Kasumi-1 (cell line): ENCODE results near the gene RNF224.
A peak's percentile ranks its signal among the peaks of the same experiment; 100 is the strongest.

Source experiments
- DNase-seq, 2 experiments: peaks; one replicate each; lab custom pipeline; 2025; lab: John Stamatoyannopoulos, UW

RNF224 gene

DNA sequence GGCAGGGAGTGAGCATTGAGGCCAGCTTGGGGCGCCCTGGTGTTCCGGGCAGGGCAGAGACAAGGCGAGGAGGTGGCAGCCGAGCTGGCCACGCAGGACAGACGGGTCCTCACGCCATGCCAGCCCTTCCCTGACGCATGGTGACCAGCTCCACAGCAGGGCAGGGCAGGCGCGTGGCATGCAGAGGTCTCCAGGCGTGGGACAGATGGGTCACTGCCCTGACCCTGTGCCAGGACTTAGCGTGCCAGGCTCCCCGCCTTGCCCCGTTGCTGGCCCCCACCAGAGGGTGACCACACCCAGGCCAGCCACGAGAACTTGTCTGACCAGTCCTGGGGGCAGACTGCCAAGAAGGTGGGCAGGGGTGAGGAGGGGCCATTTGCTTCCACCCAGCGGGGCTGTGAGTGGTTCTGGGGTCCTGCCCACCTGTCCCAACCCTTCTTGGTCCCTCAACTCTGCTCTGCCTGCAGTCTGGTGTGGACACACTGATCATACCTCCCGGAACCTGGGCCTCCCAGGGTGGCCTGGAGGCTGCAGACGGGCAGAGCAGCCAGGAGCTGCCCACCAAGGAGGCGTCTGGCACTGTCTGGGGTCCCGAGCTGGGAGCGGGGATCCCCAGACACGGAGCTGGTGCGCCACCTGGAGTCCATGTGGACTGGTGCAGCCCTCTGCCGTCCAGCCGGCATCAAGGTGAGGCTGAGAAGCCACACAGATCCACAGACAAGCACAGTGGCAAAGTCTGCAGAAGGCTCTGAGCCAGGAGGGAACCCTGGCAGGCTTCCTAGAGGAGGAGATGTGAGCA, at the start of gene RNF224:
TSS of gene RNF224 (plus strand) at position 449 of the 799 bp plus-strand sequence. CDS start 834 bp downstream, outside the sequence.
- peak; percentile 67 to 68 for DNase-seq

DNA sequence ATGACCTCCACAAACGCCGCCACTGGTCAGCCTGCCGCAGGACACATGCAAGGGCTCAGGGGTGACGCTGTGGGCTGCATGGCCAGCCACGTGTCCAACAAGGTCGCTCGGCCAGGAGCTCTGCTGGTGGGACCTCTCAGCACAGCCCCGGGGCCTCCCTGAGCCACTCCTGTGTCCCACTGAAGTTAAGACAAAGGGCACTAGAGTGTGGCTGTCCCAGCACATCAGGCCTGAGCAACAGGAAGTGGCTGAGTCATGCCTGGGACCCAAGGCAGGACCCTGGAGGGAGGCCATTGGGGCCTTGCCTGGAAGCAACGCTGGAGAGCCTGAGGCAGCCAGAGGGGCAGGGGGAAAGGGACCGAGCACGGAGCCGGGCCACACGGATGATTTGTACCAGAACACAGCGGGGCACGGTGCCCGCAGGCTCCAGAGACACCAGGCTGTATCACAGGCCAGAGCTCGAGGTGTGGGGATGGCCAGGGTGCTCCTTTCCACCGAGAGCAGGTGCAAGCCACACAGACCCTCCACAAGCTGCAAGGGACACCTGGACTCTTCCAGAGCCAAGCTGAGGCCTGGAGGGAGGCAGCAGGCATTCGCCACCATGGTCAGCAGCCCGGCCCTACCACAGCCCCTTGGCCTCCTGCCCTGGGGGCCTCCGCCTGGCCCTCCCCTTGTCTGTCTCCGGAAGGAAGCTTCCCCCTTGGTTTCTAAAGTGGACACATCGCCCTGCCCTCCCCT, 48.9 kb upstream of the RNF224 start:
- DNase-seq = no peak

DNA sequence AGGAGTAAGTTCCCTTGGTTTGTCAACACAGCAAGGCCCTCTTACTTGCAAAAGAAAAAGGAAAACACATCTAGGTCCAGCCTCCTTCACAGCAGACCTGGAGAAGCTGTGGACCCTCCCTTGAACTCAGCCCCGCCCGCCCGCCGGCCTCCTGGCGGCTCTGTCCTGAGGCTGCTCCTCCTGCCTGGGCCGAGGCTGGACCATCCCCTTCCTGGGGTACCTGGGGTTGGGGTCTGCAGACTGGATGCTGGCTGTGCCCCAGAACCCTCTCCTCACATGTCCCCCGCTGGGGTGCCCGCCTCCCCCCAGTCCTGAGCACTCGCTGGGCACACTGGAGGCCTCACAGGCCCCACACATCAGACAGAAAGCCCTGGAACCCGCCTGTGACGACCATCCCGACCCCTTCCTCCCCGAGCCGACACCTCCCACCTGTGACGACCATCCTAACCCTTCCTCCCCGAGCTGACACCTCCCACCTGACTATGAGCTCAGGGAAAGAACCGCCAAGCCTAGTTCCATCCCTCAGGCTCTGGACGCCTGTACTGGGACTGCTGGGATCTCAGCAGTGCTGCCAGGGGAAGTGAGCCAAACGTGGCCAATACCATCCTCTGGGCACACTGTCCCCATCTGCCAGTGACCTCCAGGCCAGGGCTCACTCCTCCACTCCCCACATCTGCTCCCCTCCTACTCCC, 48.2 kb upstream of the RNF224 start:
- DNase-seq = no peak

DNA sequence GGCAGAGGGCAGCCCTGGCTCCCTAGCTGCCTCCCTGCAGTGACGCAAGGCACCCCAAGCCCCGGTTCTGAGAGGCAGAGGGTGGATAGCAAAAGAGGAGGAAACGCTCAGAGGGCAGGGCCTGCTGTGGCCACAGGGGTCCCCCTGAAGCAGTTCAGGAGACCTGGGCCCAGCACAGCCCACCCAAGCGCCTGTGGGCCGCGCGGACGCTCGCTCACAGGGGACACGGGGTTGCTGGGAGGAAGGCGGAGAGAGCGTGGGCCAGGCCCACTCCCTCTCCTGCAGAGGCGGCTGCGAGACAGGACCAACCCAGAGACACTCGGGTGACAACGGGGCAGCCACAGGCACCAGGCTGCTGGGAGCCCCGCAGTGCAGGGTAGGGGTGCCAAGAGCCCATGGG, 47.5 kb upstream of the RNF224 start:
- DNase-seq = no peak

DNA sequence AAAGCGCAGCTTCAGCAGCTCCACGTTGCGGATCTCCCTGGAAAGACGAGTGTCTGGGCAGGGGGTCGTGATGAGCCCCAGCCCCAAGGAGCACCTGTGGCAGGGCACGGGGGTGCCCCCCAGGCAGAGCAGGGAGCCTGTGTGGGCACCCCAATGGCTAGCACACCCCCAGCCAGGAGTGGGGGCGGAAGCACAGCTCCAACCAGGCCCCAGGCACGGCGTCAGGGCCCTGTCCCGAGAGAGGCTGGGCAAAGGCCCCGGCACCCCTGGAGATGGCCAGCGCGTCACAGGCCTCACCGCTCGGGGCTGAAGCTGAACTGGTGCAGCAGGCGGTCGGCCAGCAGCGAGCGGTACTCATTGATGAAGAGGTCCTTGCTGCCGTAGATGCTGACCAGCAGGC, 46.8 kb upstream of the RNF224 start:
- DNase-seq = no peak

DNA sequence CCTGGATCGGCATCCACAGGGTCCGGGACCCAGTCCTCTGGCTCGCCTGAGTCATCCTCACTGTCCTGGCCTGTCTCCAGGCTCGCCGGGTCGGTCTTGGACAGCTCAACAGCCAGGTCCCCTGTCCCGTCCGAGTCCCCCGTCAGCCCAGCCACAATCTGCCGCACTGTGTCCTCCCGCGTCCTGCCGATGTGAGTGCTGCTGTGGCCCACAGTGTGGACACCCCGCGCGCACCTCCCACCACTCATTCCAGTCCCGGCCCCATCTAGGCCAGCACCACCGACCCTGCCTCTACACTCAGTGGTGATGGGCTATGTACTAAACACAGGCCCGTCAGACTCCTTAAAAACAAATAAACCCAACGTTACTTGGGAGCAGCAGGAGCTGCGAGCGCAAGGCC, 45.6 kb upstream of the RNF224 start:
- no peak for DNase-seq

DNA sequence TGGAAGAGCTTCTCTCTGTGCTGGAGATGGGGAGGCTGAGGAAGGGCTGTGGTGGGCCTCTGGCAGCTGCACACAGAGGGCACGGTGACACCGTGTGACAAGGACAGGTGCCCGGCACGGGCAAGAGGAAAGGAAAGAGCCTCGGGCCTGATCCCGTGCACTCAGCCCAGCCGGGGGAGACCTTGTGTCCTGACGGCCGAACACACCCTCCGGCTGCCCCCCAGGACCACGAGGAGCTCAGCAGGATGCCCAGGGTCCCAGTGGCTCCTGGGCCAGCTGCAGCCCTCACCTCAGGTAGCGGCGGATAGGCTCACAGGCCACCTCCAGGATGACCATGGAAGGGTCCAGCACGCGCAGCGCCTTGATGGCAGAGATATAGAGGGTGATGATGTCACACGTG, 44.5 kb upstream of the RNF224 start:
- no peak for DNase-seq

DNA sequence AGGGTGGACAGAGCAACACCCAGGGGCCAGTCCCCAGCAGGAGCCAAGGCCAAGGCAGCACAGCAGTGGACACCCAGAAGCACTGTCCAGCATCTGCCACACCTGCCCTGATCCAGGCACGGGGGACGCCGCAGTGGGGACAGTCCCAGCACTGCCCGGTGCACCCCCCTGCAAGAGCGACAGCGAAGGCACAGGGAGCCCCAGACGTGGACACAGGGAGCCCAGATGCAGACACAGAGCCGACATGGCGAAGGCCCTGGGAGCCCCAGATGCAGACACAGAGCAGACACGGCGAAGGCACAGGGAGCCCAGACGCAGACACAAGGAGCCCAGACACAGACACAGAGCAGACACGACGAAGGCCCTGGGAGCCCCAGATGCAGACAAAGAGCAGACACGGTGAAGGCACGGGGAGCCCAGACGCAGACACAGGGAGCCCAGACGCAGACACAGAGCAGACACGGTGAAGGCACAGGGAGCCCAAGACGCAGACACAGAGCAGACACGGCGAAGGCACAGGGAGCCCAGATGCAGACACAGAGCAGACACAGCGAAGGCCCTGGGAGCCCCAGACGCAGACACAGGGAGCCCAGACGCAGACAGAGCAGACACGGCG, 43.2 kb upstream of the RNF224 start:
- no peak for DNase-seq

DNA sequence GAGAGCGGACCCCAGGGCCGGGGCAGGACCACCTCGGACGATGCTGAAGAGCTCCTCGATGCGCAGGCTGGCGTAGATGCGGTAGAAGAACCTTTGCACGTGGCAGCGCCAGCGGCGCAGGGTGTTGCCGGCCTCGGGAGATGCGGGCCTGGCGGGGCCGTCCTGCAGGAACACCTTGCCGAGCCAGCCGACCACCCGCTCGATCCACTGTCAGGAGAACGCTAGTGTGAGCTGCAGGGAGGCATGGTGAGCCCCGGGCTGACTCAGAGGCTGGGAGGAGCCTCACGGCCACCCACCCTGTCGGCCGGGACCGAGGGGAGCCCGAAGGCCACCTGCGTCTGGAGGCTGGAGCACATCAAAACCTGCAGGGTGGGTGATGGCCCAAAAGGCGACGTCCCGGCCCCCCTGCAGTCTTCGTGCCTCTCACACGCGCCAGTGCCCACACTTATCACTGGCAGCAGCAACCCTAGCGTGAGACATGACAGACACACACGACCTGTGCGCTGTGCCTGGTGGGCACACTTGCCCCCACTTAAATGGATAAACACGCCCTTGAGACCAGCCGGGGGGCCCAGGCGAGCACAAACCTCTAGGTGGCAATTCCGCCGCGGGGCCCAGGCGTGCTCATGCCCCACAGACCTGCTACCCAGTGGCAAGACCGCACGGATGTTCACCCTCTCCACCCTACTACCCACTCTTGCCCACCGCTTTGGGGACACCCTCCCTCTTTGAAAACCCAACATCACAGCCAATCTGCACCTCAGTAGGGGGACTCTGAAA, 42.2 kb upstream of the RNF224 start:
- DNase-seq = no peak

DNA sequence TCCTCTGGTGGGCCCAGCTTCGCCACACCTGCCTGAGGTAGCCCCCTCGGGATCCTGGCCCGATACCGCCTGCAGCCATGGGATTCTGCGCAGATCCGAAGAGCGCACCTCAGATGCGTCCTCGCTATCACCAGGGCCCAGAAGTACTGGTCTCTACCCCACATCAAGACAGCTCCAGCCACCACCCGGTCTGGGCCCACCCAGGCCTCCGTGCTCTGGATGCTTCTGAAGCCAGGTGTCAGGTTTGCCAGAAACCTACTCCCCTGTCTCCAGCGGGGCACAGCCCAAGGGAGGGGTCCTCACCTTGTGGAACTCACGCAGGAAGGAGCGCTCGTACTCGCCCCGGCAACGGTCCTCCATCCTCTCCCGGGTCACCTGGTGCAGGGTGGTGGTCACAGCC, 41.4 kb upstream of the RNF224 start:
- DNase-seq = no peak

DNA sequence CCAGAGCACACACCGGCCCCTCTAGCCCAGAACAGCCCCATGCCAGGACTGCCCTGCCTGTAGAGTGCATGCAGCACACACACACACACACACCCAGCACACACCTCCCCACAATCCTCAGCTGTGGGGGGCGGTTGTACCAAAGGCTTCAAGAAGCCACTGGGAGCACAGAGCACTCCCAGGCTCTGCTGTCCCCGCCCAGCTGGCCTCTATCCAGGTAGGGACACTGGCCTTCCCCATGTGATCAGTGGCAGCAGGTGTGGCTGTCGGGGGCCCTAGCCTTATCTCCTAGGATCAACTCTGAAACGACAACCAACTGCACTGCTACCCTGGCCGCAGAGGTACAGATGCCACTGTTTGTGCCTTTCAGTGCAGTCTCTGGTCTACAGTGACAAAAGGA, 40.9 kb upstream of the RNF224 start:
- DNase-seq = no peak

DNA sequence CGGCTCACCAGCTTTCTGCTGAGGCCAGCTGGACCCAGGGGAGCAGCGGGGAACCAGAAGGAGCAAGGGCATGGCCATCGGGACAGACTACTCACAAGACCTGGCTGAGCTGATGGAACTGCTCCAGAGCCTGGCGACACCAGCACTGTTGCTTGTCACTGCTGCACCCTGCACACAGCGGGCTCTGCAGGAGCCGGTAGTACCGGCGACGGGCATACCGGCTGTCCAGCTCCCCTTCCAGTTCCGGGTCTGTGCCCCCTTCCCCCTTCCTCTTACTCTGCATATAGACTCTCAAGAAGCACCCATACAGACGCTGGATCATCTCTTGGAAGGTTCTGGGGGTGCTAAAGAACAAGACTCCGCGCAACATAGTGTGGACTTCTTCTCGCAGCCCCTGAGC, 39.9 kb upstream of the RNF224 start:
- DNase-seq = no peak

DNA sequence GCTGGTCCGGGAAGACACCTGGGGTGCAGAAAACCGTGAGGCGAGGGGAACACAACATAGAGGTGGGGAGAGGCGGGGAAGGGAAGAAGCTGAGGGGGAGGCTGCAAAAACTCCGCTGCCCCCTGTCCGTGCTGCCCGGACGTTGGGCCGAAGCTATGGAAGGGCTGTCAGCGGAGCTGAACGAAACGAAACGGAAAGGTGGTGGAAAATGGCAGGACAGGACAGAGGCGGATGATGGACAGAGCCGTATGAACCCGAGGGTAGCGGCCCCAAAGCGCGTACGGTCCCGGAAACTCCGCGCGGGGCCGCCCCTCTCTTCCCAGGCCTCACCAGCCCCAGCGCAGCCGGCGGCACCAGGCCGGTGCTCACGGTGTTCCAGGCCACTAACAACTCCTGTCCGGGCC, 39.2 kb upstream of the RNF224 start:
- no peak for DNase-seq

DNA sequence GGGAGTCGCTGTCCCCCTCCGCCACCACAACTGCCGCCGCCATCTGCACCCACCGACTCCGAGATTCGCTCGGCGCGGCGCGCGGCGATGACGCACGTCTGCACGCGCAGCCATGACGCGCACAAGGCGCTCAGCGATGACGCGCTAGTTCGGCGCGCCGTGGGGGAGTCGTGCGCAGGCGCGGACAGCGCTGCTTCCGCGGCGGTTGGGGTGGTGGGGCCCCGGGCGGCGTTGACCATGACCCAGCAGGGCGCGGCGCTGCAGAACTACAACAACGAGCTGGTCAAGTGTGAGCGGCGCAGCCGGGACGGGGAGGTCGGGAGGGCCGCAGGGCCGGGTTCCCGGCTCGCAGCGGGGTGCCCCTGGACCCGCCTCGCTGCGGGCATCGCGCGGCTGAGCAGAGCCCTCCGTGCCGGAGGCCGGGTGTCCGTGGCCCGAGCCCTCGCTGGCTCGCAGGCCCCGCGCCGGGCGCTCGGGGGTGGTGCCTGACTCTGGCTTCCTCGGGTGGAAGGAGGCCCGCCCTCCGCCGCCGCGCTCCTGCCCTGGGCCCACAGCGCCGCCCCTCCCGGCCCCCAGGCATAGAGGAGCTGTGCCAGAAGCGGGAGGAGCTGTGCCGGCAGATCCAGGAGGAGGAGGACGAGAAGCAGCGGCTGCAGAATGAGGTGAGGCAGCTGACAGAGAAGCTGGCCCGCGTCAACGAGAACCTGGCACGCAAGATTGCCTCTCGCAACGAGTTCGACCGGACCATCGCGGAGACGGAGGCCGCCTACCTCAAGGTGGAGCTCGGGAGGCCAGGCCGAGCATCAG, 38.6 kb upstream of the RNF224 start, which contains the start of the genes ANAPC2 and SSNA1:
TSS of gene ANAPC2 (minus strand) at position 71 of the 807 bp plus-strand sequence. CDS start at position 43, 28 bp downstream.
TSS of gene SSNA1 (plus strand) at position 187 of the 807 bp plus-strand sequence. CDS start at position 238, 51 bp downstream.
- DNase-seq = peak; percentile 66 to 70

DNA sequence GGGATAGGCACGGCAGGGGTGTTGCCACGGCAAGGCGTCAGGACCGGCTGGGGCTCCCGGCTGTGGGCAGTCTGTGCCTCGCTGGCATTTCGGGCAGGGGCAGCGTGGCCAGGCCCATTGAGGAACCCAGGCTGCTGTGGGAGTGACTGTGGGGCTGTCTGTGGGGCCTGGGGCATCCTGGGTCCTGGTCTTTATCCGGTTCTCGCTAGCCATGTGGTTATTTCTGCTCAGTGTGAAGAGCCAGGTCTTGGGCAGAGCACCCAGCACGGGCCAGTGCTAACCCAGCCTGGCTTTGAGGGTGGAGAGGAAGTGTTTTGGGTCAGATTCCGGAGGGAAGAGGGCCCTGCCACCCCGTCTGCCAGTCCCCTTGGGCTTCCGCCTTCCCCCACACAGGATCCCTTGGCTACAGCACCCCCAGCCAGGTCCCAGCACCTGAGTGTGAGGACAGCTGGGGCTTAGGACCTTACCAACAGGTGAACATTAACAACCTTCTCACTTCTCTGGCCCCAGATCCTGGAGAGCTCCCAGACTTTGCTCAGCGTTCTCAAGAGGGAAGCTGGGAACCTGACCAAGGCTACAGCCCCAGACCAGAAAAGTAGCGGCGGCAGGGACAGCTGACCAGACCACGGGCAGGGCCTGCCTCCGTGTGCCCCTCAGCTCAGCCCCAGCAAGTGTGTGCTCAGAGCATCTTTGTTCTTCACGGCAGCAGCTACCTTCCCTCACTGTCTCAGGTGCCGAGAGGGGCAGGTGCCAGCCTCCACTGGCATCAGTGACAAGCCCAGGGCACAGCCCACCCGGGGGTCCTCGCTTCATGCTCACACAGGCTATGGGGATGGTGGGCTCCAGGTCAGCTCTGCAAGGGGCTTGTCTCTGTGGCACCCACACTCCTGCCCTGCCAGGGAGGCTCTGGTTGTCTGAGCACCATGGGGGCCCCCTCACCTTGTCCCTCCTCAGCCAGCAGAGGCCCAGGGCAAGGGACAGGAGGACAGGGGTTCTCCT, 37.7 kb upstream of the RNF224 start:
- DNase-seq = no peak

DNA sequence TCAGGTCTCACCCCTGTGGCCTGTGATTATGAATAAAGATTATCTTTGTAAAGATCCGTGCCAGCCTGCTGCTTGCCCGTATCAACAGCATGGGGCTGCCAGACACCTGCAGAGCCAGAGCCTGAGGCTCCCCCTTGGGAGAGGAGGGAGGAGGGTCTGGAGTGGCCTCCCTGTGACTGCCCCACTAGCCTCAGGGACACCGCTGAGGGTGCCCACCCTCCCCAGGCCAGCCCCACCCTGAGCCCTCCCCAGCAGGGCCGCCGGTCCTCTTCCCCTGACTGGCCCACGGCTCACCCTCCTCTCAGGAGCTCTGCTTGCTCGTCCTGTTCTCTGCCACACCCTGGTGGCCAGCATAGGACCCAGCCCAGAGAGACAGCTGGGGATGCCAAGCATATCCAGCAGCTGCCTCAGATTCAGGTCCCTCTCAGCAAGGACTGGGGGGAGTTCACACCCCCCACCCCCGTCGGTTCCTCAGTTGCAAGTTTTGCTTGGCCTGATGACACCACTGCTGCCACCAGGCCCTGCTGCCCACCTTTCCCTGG, 36.9 kb upstream of the RNF224 start:
- DNase-seq = no peak

DNA sequence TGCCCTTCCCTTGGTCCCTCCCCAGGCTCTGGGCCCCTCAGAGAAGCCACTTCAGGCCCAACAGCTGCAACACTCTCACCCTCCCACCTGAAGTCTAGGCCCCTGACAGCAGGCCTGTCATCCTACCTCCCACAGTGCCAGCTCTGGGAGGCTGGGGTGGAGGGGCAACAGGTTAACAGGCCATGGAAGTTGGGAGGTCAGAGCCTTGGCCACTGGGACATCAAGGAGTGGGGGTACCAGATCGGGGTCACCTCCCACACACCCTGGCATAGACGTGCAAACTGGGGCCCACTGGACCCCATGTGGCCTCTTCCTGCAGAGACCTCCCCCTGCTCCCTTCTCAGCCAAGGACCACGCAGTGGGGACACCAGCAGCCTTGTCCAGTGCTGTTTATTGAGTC, 36.1 kb upstream of the RNF224 start:
- no peak for DNase-seq

DNA sequence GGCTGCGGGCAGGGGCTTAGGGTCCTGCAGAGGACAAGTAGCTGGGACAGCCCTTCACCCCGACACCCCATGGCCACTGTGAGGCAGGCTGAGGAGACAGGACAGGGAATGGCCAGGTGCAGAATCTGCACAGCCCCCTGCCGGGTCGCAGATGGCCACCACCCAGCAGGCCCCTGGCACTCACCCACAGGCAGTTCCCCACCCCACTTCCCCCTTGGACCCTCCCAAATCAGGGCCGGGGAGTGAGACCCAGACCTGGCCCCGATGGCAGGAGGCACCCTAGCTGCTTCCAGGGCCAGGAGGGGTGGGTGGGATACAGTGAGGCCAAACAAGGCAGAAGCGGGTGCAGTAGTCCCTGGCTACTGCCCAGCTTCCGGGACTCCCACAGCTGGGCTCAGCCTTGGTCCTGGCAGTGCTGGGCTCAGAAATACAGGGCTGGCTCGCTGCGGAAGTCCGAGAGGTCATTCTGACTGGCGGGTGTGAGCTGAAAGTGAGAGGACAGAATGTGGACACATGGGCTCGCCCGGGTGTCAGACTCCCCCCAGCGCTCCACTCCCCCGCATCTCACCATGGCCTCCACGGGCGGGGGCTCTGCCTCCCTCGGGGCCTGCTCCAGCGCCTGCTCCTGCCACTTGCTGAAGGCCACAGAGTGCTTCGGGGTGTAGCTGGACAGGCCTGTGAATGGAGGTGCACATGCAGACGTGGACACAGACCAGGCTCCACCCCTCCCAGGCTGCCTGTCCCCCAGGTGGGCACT, 35.4 kb upstream of the RNF224 start:
- DNase-seq = no peak
